Stomach smooth muscle (tissue), 2 donors: ENCODE measurements around the gene CTSC.

Source experiments
- H3K27ac ChIP-seq: one replicate; pipeline ENCODE4 v1.7.0; 2013; ENCODE audit warnings: mild to moderate bottlenecking, low read length, inconsistent platforms
- H3K27me3 ChIP-seq, 2 donors: one replicate each; pipeline ENCODE4 v1.7.0; 2013; ENCODE audit warnings: low read length in 2 of 2; ENCODE audit not compliant: insufficient read depth in 2 of 2, control insufficient read depth in 1 of 2
- H3K36me3 ChIP-seq, 2 donors: one replicate each; pipeline ENCODE4 v1.7.0; 2013; ENCODE audit warnings: low read length in 2 of 2; ENCODE audit not compliant: control insufficient read depth in 2 of 2, insufficient read depth in 2 of 2
- H3K4me1 ChIP-seq: one replicate; pipeline ENCODE4 v1.7.0; 2013; ENCODE audit warnings: low read length; ENCODE audit not compliant: control insufficient read depth, insufficient read depth
- H3K4me3 ChIP-seq, 2 donors: one replicate each; pipeline ENCODE4 v1.7.0; 2013; ENCODE audit warnings: low read length in 2 of 2
- H3K9ac ChIP-seq, 2 donors: one replicate each; pipeline ENCODE4 v1.7.0; 2013; ENCODE audit warnings: low read length in 2 of 2, mild to moderate bottlenecking in 1 of 2
- H3K9me3 ChIP-seq, 2 donors: one replicate each; pipeline ENCODE4 v1.7.0; 2013; ENCODE audit warnings: low read length in 2 of 2; ENCODE audit not compliant: control insufficient read depth in 2 of 2
- donor health status: healthy.
- donor health status: Pancreatic carcinoma.

Gene CTSC

DNA sequence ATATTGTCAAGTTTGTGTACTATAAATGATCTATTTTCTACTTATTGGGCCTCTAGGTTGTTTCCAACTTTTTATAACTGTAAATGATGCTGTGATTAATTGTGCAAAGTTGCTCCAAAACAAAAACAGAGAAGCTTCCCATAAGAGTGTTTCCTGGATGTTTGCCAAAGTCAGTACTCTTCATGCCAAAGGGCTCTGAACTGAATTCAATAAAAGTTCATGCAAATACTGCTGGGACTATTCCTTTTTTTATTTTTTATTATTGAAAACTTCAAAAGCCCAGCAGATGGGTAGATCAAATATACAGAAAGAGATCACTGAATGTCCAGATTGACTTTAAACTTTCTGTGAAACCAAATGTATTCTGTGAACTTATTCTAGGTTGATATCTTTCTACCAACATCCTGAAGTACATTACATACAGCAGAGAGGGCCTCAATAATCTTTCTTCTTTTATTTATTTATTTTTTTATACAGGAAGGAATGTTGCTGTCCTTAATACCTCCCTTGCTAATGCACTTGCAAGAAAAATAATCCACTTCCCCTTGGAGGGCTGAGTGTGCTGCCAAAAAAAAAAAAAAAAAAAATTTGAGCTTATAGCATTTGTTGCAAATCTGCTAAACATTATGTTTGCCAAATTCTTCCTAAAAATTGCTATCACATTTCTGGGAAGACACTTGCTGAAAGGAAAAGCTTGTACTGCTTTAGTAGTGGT lies 53.0 kb downstream of the CTSC start:
- H3K27me3 ChIP-seq = no peaks in the 10 kb centered on the region
- H3K4me1 ChIP-seq = peaks cover 3% of the 10 kb centered on the region
- no peaks in the 10 kb centered on the region for H3K9me3 ChIP-seq
- no peak overlapping the region for H3K27ac ChIP-seq
- no peak overlapping the region for H3K4me3 ChIP-seq
- H3K36me3 ChIP-seq = no peaks in the 10 kb centered on the region
- no peak overlapping the region for H3K9ac ChIP-seq

DNA sequence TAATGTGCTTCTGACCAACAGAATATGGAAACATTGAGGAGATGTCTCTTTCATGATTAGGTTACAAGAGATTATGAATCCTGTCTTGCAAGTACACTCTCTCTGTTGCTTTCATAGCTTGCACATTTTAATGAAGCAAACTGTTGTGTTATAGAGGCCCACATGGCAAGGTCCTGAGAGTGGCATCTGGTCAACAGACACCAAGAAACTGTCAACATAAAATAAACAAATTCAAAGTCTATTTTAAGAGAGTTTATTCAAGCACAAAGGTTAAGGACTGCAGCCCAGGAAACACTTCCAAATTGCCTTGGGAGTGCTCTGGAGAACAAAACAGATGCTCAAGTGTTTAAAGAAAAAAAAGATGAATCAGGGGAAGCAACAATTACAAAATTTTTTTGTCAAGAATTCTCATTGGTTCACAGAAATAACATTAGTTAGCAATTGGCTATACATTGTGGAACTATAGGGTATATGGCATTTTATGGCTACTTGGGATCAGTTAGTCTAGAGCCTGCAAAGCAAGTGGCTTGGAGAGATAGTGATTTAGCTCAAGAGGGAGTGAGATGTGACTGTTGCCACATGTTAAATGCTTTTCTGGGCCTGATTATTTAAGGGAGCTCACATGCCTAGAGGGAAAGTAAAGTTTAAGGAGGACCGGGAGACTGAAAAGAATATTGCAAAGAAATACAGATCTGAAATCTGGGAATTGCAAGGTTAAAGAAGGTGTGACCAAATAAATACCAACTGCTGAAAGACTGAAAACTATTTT lies 54.6 kb downstream of the CTSC start:
- no peak overlapping the region for H3K27ac ChIP-seq

DNA sequence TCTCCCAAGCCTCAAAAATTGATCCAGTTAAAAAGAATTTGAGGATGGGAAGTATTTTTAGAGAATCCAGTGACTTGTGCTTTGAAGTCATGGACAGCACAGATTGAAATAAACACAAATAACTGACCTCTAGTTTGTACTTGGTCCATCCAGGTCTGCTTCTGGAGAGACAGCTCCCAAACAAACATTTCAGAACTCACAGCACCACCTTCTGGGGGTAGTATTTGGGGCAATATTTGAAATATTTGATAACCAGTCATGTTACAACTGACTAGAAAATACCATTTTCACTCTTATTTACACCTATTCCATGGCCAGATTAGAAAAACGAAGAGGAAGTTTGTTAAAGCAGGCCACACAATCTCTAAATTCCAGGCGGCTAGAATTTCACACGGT lies 56.2 kb downstream of the CTSC start:
- no peaks in the 10 kb centered on the region for H3K36me3 ChIP-seq
- no peak overlapping the region for H3K27ac ChIP-seq
- H3K9me3 ChIP-seq = no peaks in the 10 kb centered on the region
- H3K9ac ChIP-seq = no peak overlapping the region
- no peaks in the 10 kb centered on the region for H3K27me3 ChIP-seq
- H3K4me1 ChIP-seq = peaks cover 3% of the 10 kb centered on the region
- H3K4me3 ChIP-seq = no peak overlapping the region

More for the DNA sequence above, 54.6 kb downstream of the CTSC start:
- Histone ChIP-seq H3K4me3 (no peak overlapping the region), H3K9ac (no peak overlapping the region), H3K9me3 (no peaks in the 10 kb centered on the region), H3K27me3 (no peaks in the 10 kb centered on the region), H3K36me3 (no peaks in the 10 kb centered on the region), H3K4me1 (peaks cover 3% of the 10 kb centered on the region)

DNA sequence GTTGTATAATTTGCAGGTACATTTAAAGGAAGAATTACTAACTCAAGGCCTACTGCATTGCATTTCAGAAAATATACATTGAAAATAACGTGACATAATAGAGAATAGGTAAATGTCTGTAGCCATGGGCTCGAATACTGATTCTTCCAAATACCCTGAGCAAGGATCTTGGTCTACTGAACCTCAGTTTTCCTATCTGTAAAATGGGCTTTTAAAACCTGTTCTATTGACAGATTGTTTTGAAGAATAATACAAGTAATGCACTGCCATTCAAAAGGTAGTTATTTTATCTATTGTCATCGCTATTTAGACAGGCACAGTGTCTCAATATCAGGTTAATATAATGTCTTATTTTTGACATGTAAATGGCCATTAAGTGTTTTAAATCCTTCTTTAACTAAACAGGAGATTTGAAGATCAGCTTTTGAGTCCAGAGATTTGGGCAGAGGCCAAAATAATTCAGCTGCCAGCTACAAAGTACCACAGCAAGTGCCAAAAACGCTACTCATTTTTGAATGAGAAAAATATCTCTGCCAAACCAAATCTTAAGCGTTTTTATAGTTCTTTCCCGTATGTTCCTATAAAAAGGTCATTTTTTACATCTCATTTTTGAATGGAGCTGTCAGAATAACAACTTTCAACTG lies 56.7 kb downstream of the CTSC start:
- H3K9me3 ChIP-seq = no peaks in the 10 kb centered on the region
- no peak overlapping the region for H3K27ac ChIP-seq
- H3K4me1 ChIP-seq = peaks cover 3% of the 10 kb centered on the region
- no peak overlapping the region for H3K9ac ChIP-seq
- no peaks in the 10 kb centered on the region for H3K27me3 ChIP-seq
- H3K4me3 ChIP-seq = no peak overlapping the region
- H3K36me3 ChIP-seq = no peaks in the 10 kb centered on the region

DNA sequence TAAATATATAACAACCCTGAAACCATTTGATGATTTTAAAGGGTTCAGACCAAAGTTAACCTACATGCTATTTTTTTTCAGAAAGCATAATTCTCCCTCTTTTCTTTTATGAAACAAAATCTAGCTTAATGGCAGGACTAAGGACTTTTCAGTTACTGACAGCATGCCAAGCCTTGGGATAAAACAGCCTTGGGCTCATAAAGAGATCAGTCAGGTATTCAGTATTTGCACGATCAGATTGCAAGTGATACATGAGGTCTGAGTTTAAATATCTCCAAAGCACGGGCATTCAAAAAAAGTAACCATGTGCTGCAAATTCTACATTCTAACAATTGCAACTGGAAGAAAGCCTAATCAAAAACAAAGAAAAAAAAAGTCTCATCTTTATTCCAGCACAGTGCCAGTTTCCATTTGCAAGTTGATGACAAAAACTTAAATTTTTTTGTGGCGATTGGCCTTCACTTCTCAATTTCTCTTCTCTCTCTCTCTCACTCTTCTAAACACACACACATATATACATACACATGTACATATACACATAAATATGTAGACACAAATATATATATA lies 60.1 kb downstream of the CTSC start:
- no peaks in the 10 kb centered on the region for H3K27me3 ChIP-seq
- H3K9me3 ChIP-seq = no peaks in the 10 kb centered on the region
- no peak overlapping the region for H3K9ac ChIP-seq
- H3K4me1 ChIP-seq = peaks cover 3% of the 10 kb centered on the region
- H3K27ac ChIP-seq = no peak overlapping the region
- H3K4me3 ChIP-seq = no peak overlapping the region
- no peaks in the 10 kb centered on the region for H3K36me3 ChIP-seq

DNA sequence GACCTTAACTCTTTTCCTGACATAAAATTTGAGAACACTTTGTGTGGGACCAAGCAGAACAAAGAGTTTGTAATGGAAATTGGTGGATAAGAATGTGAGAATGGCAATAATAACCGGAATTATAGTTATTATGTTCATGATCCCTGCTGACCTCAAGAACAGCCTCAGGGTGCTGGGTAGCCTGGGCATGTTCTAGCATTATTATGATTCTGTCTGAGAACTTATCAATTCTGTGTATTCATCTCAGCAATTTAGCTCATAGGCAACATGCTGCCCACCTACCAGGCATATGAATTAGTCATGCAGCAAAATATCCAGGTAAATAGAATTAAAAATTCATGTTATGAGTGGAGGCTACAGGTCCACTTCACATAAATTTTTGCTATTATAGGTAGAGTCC lies 61.9 kb downstream of the CTSC start:
- H3K4me1 ChIP-seq = no peaks in the 10 kb centered on the region
- no peaks in the 10 kb centered on the region for H3K9me3 ChIP-seq
- H3K36me3 ChIP-seq = no peaks in the 10 kb centered on the region
- no peak overlapping the region for H3K9ac ChIP-seq
- no peaks in the 10 kb centered on the region for H3K27me3 ChIP-seq
- no peak overlapping the region for H3K27ac ChIP-seq
- no peak overlapping the region for H3K4me3 ChIP-seq

DNA sequence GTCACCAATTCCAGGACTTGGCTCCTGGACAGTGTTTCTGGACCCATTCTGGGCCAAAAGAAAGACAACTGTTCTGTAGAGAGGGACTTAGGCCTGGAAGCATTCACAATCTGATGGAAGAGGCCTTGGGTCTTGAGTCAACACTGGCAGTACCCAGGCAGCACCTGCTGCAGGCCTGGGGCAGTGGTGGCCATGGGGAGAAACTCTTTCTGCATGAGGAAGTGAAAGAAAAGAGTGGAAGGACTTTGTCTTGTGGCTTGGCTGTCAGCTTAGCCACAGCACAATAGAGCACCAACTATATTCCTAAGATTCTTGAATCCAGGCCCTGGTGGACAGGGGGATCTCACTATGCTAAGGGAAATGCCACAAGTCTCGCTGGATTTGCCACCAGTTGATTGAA lies 70.6 kb downstream of the CTSC start:
- no peaks in the 10 kb centered on the region for H3K4me1 ChIP-seq
- no peak overlapping the region for H3K27ac ChIP-seq
- no peaks in the 10 kb centered on the region for H3K27me3 ChIP-seq
- H3K9me3 ChIP-seq = no peaks in the 10 kb centered on the region
- H3K9ac ChIP-seq = no peak overlapping the region
- H3K36me3 ChIP-seq = no peaks in the 10 kb centered on the region
- no peak overlapping the region for H3K4me3 ChIP-seq

DNA sequence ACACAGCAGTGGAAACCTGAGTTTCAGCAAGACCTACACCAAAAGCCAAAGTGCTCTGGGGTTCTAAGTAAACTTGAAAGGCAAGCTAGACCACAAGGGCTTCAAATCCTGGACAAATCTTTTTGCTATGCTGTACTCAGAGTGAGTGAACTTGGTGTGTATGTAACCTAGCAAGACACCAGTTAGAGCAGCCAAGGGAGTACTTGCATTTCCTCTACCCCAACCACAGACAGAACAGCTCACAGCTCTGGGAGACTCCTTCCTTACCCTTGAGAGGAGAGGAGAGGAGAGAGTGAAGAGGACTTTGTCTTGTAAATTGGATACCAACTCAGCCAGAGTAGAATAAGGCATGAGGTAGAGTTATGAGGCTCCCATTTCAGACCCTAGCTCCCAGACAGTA lies 71.4 kb downstream of the CTSC start:
- no peaks in the 10 kb centered on the region for H3K27me3 ChIP-seq
- no peak overlapping the region for H3K9ac ChIP-seq
- no peaks in the 10 kb centered on the region for H3K4me1 ChIP-seq

DNA sequence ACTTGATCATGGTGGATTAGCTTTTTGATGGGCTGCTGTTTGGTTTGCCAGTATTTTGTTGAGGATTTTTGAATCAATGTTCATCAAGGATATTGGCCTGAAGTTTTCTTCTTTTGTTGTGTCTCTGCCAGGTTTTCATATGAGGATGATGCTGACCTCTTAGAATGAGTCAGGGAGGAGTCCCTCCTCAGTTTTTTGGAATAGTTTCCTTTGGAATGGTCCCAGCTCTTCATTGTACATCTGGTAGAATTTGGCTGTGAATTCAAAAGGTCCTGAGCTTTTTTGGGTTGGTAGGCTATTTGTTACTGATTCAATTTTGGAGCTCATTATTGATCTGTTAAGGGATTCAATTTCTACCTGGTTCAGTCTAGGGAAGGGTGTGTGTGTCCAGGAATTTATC lies 78.1 kb downstream of the CTSC start:
- H3K27me3 ChIP-seq = no peaks in the 10 kb centered on the region
- no peaks in the 10 kb centered on the region for H3K36me3 ChIP-seq
- H3K27ac ChIP-seq = no peak overlapping the region
- H3K9me3 ChIP-seq = peaks cover 3 to 4% of the 10 kb centered on the region in 2 donors
- no peaks in the 10 kb centered on the region for H3K4me1 ChIP-seq
- H3K9ac ChIP-seq = no peak overlapping the region
- H3K4me3 ChIP-seq = no peak overlapping the region

More for the DNA sequence above, 71.4 kb downstream of the CTSC start:
- Histone ChIP-seq H3K27ac (no peak overlapping the region), H3K36me3 (no peaks in the 10 kb centered on the region), H3K4me3 (no peak overlapping the region), H3K9me3 (no peaks in the 10 kb centered on the region)

DNA sequence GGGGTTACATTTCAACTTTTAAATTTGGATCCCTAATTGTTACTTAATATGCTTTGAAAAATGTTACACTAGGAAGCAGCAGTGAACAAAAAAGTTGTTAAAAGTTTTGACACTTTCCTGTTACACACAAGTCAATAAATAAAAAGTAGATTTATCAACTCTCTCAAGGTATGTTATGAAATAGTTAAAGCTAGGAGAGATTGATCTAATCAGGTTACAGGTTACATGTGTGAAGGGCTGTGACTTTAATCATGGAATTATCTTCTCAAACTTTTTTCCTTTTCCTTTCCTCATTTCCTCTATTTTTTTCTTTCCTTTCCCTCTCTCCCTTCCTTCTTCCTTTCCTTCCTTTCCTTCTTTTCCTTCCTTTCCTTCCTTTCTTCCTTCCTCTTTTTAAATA lies 85.3 kb downstream of the CTSC start:
- no peaks in the 10 kb centered on the region for H3K36me3 ChIP-seq
- no peaks in the 10 kb centered on the region for H3K27me3 ChIP-seq
- no peak overlapping the region for H3K27ac ChIP-seq
- H3K9ac ChIP-seq = no peak overlapping the region
- no peak overlapping the region for H3K4me3 ChIP-seq
- no peaks in the 10 kb centered on the region for H3K4me1 ChIP-seq
- peaks cover 0 to 3% of the 10 kb centered on the region in 2 donors for H3K9me3 ChIP-seq
